Middle frontal gyrus (tissue), 1 donor: ENCODE data around the gene PCDH1.

Source experiments
- DNase-seq: peaks from one replicate; pipeline ENCODE4 v3.0.0-alpha.2; 2015; ENCODE audit warnings: low spot score; ENCODE audit errors: extremely low spot score

Gene PCDH1

GRCh38 chr5:141809380-141810096 is 68.7 kb downstream of the PCDH1 start:
- DNase-seq, result no peak

- no peak for DNase-seq
Measured at GRCh38 chr5:141808857-141809256, 69.4 kb downstream of the PCDH1 start.

GRCh38 chr5:141807732-141808131 is 70.5 kb downstream of the PCDH1 start:
- DNase-seq, result no peak

- DNase-seq, result no peak
Measured at GRCh38 chr5:141807329-141807728, 70.9 kb downstream of the PCDH1 start.

- no peak for DNase-seq
Measured at GRCh38 chr5:141806626-141807025, 71.6 kb downstream of the PCDH1 start.

GRCh38 chr5:141805874-141806595 is 72.2 kb downstream of the PCDH1 start:
- DNase-seq, result no peak

GRCh38 chr5:141804475-141804874 is 73.7 kb downstream of the PCDH1 start:
- DNase-seq, result no peak
